GM19397 (cell line): Measurements from ENCODE around the gene COG7.
"Not testable (repeated sequence)": the region's sequence is repeated elsewhere in the genome, so short reads cannot be mapped to it uniquely, and the experiment has no call there.

Experiments
- ATAC-seq: cut with Tn5 transposase; IDR thresholded peaks from one replicate; pipeline ENCODE4 v1.9.1; 2021; ENCODE audit warnings: mild to moderate bottlenecking, moderate library complexity; ENCODE audit not compliant: unreplicated experiment

COG7 gene

DNA sequence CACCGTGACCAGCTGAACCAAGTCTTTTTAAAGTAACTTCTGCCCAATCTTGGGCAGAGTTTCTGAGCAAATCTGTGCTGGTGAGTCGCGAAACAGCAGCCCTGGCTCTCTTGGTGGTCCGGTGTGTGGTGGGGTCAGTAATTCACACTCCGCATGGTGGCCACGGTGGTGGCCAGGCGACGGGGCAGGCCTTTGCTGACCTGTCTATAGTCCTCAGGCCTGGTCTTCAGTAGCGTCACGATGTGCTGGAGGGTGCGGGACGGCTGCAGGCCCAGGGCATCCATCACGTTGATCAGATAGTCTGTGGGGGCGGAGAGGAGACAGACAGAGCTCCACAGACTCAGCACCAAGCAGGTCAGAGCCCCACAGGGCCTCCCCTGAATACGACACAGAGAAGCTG, 64.2 kb downstream of the COG7 start:
- no peak for ATAC-seq

DNA sequence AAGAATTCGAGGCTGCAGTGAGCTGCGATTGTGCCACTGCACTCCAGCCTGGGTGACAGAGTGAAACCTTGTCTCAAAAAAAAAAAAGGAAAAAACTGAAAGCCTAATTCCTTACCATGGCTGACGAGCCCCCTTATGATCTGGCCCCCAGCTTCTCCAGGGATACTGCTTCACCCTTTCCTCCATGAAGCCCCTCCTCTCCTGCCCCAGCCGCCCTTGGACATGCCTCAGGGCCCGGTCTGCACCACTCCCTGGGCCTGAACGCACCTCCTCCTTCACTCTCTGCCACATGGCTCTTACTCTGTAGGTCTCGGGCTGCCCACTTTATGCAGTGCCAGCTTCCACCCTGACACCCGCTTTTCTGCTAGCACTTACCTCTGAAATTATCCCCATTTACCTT, 65.3 kb downstream of the COG7 start:
- no peak for ATAC-seq

DNA sequence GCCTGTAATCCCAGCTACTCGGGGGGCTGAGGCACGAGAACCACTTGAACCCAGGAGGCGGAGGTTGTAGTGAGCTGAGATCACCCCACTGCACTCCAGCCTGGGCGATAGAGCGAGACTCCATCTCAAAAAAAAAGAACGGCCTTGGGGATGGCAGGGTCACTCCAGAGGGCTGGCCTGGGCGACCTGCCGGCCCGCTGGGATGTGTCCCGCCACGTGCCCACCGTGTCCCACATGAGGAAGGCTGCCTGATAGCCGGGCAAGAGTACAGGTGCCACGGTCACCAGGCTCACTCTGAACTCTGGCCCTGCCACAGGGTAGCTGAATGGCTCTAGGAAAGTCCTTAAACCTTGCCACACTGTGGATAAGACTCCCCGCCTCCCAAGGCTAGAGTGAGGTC, 67.5 kb downstream of the COG7 start:
- no peak for ATAC-seq

DNA sequence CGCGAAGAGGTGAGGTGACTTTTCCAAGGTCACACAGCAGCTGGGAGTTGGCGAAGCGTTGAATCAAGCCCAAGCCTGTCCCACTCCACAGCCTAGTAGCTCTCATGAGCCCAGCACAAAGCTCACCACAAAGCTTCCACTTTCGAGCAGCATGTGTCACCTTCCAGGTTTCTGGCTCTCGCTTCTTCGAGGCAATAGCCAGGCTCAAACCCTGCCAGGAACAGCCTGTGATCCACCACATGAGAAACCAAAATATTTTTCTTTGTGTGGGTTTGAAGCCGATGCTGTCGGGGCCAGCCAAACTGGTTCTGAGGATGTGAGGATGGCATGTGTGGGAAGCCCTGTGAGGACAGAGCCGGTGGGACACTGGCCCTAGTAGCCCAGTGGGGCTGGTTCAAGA, 68.1 kb downstream of the COG7 start:
- no peak for ATAC-seq

DNA sequence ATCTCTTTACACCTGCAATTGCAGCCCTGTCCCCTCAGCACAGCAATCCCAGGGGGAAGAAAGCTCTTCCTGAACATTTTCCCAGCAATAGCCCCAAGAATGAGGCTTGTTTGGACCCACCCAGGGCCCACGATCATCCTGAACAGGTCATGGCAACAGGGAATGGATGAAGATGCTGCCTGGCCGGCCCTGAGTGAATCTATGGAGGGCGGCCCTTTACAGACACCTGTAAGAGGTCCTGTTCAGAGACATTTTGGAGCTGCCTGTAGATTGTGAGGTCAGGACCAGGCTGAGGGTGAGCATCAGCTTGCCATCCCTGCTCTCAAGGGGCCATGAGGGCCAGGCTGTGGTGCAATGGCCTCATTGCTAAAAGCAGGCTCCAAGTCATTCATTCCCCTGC, 69.1 kb downstream of the COG7 start:
- ATAC-seq = no peak

DNA sequence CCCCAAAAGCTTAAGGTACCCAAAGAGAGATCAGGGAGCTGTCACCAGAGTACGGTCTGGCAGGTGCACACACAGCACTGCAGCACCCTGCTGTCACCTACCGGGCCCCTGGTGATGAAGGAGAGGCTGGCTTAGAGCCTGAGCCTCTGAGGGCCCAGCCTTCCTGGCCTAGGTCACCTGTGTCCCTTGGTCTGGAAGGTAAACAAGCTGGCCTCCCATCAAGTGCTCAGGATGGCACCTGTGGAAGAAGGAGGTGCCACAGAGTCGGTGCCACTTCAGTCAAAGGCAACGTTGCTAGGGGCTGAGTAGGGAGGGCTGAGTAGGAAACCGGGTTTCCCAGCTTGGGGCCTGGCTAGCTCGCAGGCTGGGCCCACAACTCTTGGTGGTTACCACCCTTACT, 70.7 kb downstream of the COG7 start:
- ATAC-seq = no peak

DNA sequence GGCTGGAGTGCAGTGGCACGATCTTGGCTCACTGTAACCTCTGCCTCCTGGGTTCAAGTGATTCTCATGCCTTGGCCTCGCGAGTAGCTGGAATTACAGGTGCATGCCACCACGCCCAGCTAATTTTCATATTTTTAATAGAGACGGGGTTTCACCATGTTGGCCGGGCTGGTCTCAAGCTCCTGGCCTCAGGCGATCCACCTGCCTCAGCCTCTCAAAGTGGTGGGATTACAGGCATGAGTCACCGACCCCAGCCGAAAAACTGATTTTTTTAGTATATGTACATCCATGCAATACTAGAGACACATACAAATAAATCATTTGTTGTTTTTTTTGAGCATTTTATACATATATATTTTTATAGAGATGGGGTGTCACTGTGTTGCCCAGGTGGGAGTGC, 71.3 kb downstream of the COG7 start:
- ATAC-seq = not testable (repeated sequence)

DNA sequence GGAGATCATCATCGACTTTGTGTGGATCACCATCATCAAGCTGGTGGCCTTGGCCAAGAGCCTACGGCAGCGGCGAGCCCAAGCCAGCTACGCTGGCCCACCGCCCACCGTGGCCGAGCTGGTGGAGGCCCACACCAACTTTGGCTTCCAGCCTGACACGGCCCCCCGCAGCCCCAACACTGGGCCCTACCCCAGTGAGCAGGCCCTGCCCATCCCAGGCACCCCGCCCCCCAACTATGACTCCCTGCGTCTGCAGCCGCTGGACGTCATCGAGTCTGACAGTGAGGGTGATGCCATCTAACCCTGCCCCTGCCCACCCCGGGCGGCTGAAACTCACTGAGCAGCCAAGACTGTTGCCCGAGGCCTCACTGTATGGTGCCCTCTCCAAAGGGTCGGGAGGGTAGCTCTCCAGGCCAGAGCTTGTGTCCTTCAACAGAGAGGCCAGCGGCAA, 72.5 kb downstream of the COG7 start:
- ATAC-seq = no peak

DNA sequence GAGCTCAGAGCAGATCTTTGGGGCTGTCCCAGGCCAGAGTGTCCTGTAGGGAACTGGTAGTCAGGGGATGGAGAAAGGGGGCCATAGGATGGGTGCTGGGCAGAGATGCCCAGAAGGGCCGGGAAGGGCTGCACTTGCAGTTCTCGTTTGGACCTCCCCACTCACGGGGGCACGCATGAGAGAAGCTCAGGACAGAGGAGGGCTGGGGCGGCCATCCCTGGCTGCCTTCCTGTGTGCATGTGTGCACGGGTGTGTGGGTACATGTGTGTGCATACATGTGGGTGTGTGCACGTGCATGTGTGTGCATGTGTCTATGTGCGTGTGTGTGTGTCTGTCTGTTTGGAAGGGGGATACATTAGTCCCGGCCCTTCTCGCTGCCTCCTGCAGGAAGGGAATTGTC, 73.3 kb downstream of the COG7 start:
- no peak for ATAC-seq

DNA sequence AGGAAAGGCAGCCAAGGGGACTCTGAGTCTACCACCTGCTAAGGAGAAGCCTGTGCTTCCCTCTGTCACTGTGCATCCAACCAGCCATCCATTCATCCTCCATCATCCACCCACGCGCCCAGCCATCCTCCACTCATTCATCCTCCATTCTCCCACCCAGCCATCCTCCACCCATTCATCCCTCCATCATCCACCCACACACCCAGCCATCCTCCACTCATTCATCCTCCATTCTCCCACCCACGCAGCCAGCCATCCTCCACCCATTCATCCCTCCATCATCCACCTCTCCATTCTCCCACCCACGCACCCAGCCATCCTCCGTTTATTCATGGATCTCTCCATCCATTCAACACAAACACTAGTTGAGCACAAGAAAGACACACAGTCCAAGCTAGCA, 74.1 kb downstream of the COG7 start:
- no peak for ATAC-seq

DNA sequence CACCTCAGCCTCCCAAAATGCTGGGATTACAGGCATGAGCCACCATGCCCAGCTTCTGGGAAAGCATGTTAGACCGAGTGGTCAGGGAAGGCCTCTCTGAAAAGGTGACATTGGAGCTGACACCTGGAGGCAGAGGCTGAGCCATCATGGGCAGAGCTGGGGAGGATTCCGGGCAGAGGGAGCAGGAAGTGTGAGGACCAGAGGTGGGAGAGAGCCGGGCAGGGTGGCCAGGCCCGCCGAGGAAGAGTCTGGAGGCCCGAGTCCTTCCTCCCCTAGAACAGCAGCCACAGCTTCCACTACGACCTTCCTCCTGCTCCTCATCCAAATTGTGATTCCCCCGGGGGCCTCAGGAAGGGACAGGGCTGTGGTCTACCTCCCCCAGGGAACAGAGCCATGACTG, 74.7 kb downstream of the COG7 start:
- ATAC-seq = no peak

DNA sequence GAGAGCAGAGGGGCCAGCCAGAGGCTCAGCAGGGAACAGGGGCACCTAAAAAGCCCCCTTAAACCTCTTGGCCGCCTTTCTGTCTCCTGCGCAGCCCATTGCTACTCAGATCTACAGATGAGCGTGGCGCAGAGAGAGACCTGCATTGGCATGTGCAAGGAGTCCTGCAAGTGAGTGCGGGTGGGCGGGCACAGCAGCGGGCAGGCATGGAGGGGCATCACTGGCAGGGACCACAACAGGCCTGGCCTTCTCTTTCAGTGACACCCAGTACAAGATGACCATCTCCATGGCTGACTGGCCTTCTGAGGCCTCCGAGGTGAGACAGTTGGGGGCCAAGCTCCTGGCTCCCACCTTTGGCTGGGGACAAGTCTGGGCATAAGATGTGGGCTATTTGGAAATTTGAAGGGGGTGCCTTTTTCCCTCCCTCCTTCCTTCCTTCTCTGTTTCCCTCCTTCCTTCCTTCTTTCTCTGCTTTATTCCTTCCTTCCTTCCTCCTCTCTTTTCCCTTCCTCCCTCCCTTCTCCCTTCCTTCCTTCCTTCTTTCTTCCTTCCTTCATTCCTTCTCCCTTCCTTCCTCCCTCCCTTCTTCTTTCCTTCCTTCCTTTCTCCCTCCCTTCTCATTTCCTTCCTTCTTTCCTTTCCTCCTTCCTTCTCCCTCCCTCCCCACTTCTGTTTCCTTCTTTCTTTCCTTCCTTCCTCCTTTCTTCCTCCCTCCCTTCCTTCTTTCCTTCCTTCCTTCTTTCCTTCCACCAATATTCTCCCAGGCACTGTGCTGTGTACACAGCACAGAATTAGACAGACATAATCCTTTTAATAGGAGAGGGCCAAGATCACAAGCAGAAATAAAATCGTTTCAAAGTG, 75.7 kb downstream of the COG7 start:
- ATAC-seq = no peak

DNA sequence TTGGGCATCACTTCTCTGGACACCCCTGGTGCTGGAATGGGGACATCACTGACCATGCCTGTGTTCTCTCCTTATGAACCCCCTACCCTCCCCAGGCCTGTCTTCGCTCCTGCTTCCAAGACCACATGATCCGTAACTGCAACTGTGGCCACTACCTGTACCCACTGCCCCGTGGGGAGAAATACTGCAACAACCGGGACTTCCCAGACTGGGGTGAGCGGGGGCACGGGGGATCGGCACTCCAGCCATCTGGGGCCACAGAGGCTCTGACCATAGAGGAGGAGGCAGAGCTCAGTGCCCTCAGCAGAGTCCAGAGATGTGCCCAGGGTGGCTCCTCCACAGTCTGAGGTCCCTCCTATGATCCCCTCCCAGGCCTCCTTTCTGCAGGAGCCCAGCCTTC, 77.3 kb downstream of the COG7 start:
- no peak for ATAC-seq

DNA sequence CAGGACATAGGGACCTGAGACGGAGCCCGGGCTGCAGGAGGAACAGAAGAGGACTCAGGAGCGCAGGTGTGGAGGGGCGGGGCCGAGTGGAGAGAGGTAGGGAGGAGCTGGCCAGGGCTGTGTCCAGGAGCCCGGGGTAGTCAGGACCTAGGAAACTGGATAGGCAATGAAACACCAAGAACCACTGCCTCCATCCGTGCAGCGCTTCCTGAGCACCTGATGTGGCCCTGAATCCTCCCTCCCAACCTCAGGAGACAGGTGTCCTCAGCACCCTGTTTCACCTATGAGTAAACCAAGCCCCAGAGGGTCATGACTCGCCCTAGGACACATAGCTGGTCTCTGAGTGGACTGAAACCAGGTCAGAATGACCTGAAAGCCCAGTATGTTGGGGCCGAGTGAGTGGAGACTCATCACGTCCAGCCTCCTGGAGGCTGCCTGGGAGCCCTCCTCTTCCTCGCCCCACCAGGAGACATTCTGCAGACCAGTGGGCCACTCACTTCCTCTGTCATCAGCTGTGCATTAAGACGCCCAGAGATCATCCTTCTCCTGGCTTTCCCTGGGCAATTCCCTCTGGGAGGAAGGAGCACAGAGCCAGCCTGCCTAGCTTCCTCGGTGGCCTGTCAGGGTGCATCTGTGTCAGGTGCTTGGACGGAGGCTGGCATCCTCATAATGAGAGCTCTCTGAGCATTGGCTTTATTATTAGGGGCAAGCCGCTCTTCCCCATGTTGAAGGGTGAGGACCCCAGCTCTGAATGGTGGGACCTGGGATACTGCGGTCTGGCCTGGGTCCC, 78.1 kb downstream of the COG7 start:
- ATAC-seq = no peak

DNA sequence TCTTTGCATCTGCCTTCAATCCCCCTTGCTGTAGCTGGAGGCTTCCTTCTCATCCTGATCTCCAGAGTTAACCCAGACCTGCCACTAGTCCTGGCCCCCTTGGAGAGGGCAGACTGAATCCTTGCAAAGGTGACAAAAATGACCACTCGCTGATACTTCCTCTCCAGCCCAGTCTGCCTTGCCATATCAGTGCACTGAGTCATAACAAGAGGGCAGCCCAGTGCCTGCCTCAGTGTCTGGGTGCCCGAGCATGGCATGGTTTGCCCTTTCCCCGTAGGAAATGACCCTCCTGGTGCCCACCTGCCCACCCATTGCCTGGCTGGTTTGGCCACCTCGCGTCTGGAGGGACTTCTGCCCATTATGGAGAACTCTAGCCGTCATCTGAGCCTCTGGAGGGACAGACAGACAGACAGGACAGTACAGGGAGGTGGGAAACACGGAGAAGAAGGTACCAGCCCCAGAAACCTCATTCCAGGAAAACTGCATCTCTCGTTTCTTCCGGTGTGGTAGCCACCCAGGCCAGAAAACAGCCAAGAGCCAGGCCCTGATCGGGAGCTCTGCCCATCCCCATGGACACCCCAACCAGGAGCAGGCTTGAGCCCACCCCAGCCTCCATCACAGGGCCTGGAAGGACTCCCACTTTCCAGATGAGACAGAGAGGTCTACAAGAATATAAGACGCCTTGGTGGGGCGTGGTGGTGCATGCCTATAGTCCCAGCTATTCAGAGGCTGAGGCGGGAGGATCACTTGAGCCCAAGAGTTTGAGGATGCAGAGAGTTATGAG, 79.4 kb downstream of the COG7 start:
- ATAC-seq = no peak

DNA sequence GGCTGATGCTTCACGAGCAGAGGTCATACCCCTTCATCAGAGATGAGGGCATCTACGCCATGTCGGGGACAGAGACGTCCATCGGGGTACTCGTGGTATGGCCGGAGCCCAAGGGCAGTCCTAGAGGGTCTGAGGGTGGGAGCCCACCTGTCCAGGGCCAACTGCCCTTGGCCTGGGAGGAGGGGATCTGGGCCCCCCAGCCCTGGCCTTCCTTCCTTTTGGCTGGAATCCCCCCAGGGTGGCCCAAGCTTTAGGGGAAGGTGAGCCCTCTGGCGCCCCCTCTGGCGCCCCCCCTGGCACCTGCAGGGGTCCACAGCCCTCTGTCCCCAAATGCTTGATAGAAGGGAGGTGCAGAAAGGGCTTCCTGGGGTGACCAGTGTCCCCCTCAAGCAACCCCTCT, 81.6 kb downstream of the COG7 start:
- no peak for ATAC-seq

DNA sequence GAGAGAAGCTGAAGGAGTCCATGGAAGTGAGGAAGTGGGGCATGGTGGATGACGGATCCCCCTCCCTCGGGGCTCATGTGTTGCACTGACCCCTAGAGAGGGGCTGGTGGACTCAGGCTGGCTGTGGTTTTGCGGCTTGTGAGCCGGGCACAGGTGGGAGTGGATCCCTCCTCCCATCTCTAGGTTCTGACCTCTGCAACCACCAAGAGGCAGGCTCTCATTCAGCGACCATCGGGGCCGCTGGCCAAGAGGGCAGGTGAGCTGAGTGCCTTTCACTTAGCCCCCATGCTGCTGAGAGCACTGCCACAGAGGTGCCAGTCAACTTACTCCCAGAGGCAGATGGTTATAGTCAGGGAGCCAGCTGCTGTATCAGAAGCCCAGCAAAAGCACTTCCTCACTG, 83.6 kb downstream of the COG7 start:
- no peak for ATAC-seq

DNA sequence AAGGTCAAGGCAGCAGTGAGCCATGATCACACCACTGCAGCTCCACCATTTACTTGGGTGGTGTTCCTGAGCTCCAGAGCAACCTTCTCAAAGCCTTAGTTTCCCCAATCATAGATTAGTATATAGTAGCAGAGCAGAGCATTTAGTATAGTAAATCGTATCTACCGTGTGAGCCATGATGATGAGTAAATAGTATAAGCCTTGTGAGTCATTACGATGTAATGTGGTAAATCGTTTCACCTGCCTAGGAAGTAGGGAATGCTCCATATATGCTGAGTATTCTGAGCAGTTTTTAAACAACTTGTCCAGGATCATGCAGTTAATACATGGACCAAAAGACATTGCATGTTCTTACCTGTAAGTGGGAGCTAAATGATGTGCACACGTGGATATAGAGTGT, 84.5 kb downstream of the COG7 start:
- ATAC-seq = no peak

DNA sequence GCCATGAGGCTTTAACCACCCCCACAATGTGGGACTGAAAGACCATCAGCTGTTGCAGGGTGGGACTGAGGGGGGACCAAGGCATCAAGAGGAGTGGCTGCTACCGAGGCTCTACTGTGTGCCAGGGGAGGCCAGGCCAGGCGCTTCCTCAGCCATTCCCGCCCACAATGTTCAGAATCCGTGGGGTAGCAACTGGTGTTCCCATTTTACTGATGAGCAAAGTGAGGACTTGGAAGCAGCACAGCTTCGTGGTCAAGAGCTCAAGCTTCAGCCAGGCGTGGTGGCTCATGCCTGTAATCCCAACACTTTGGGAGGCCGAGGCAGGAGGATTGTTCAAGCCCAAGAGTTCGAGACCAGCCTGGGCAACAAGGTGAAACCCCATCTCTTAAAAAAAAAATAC, 85.0 kb downstream of the COG7 start:
- ATAC-seq = no peak

DNA sequence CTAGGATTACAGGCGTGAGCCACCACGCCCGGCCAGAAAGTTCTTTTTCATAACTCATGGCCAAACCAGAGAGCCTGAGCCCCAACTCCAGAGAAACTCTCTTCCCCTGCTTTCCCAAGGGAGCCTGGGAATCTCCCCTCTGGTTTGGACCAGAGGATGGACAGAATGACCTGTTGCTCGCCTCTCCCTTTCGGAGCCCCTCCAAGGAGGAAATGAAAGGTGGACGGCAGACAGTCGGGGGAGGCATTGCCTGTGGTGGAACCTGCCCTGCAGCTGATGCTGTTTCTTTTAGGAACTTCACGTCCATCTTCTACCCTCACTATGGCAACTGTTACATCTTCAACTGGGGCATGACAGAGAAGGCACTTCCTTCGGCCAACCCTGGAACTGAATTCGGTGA, 85.4 kb downstream of the COG7 start:
- no peak for ATAC-seq

DNA sequence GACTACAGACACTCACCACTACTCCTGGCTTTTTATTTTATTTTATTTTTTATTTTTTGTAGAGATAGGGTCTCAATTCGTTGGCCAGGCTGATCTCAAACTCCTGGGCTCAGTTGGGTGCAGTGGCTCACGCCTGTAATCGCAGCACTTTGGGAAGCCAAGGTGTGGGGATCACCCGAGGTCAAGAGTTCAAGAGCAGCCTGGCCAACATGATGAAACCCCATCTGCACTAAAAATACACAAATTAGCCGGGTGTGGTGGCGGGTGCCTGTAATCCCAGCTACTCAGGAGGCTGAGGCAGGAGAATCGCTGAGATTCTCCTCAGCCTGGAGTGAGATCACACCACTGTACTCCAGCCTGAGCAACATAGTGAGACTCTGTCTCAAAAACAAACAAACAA, 86.6 kb downstream of the COG7 start:
- ATAC-seq = not testable (repeated sequence)
